ENCODE data around the gene TMPRSS9.
"Not testable (repeated sequence)": the region's sequence is repeated elsewhere in the genome, so short reads cannot be mapped to it uniquely, and the experiment has no call there.

The TMPRSS9 gene

GRCh38 chr19:2464389-2464788 is 104.3 kb downstream of the TMPRSS9 start:
- no peak overlapping the region for H2AK5ac ChIP-seq (ENCODE audit: low read length)
- H4K8ac ChIP-seq (ENCODE audit: low read depth, low read length) = no peak overlapping the region
- H4K91ac ChIP-seq (ENCODE audit: low read depth, low read length) = no peak overlapping the region
- WGBS (ENCODE audit: extremely low coverage, insufficient coverage, insufficient read length) = no CpG with 5 or more reads among the region's 5 CpGs
- H3K27ac ChIP-seq (ENCODE audit: low read depth, low read length) = no peak overlapping the region
- no peak overlapping the region for H3K4me2 ChIP-seq (ENCODE audit: low read length)
- H3K18ac ChIP-seq (ENCODE audit: low read length) = no peak overlapping the region
- no peaks in the 10 kb centered on the region for H3K9me3 ChIP-seq (ENCODE audit: insufficient read depth, low read depth, low read length)
- no peak overlapping the region for H2AFZ ChIP-seq (ENCODE audit: insufficient read depth, low read length, poor library complexity)
- H2BK120ac ChIP-seq (ENCODE audit: insufficient read depth, low read length, poor library complexity) = no peak overlapping the region
- peaks cover 23% of the 10 kb centered on the region for H3K79me1 ChIP-seq (ENCODE audit: low read length)
- H3K4me1 ChIP-seq (ENCODE audit: control insufficient read depth in 1 of 2, insufficient read depth in 2 of 2, low read length in 2 of 2) = peaks cover 7% of the 10 kb centered on the region in 2 experiments
- H4K12ac ChIP-seq (ENCODE audit: low read depth, low read length) = no peak overlapping the region
- H3K36me3 ChIP-seq (ENCODE audit: control insufficient read depth in 1 of 2, insufficient read depth in 2 of 2, low read length in 2 of 2) = no peaks in the 10 kb centered on the region
- H2BK12ac ChIP-seq (ENCODE audit: low read length) = peak overlapping the region; percentile 19
- DNase-seq = peak in 1 of 2 donors; percentile 41
- no peaks in the 10 kb centered on the region for H3K27me3 ChIP-seq (ENCODE audit: insufficient read depth, low read length)
- peaks cover 6% of the 10 kb centered on the region for H3K79me2 ChIP-seq (ENCODE audit: control insufficient read depth, insufficient read depth, low read length, poor library complexity)
- H3K14ac ChIP-seq (ENCODE audit: low read length) = no peak overlapping the region
- H3K9ac ChIP-seq (ENCODE audit: low read length) = no peak overlapping the region
- H3K23ac ChIP-seq (ENCODE audit: low read length) = no peak overlapping the region
- H2BK5ac ChIP-seq (ENCODE audit: low read depth, low read length, poor library complexity) = no peak overlapping the region
- H3K4ac ChIP-seq (ENCODE audit: low read depth, low read length) = no peak overlapping the region
- no peak overlapping the region for H3K4me3 ChIP-seq (ENCODE audit: low read depth, low read length)

DNA sequence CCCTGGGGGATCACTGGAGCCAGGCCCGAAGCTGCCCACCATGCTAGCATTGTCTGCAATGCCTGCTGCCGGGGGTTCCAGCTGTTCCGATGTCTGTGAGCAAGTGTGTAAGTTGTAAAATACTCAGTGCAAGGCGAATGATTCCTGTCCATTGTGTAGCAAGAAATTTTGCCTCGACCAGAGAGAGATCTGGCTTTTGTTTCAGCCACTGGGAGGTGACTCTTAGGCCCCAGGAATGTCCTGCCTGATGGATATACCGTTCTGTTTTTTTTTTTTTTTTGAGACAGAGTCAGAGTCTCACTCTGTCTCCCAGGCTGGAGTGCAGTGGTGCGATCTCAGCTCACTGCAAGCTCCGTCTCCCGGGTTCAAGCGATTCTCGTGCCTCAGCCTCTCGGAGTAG is 108.5 kb downstream of the TMPRSS9 start:
- H3K27ac ChIP-seq (ENCODE audit: low read depth, low read length) = peak overlapping the region; percentile 94
- H3K18ac ChIP-seq (ENCODE audit: low read length) = no peak overlapping the region
- H3K79me2 ChIP-seq (ENCODE audit: control insufficient read depth, insufficient read depth, low read length, poor library complexity) = no peaks in the 10 kb centered on the region
- no peaks in the 10 kb centered on the region for H3K36me3 ChIP-seq (ENCODE audit: control insufficient read depth in 1 of 2, insufficient read depth in 2 of 2, low read length in 2 of 2)
- no peaks in the 10 kb centered on the region for H3K27me3 ChIP-seq (ENCODE audit: insufficient read depth, low read length)
- H4K8ac ChIP-seq (ENCODE audit: low read depth, low read length) = no peak overlapping the region
- no peak overlapping the region for H2AFZ ChIP-seq (ENCODE audit: insufficient read depth, low read length, poor library complexity)
- DNase-seq = no peak
- peak overlapping the region; percentile 10 for H3K14ac ChIP-seq (ENCODE audit: low read length)
- H2BK12ac ChIP-seq (ENCODE audit: low read length) = peak overlapping the region; percentile 89
- H2AK5ac ChIP-seq (ENCODE audit: low read length) = no peak overlapping the region
- H3K4me1 ChIP-seq (ENCODE audit: control insufficient read depth in 1 of 2, insufficient read depth in 2 of 2, low read length in 2 of 2) = peaks cover 7 to 10% of the 10 kb centered on the region in 2 experiments
- H2BK120ac ChIP-seq (ENCODE audit: insufficient read depth, low read length, poor library complexity) = peak overlapping the region; percentile 90
- no peak overlapping the region for H4K12ac ChIP-seq (ENCODE audit: low read depth, low read length)
- H3K9me3 ChIP-seq (ENCODE audit: insufficient read depth, low read depth, low read length) = no peaks in the 10 kb centered on the region
- H3K9ac ChIP-seq (ENCODE audit: low read length) = no peak overlapping the region
- peak overlapping the region; percentile 89 for H2BK5ac ChIP-seq (ENCODE audit: low read depth, low read length, poor library complexity)
- no CpG with 5 or more reads among the region's 12 CpGs for WGBS (ENCODE audit: extremely low coverage, insufficient coverage, insufficient read length)
- peak overlapping the region; percentile 86 for H4K91ac ChIP-seq (ENCODE audit: low read depth, low read length)
- H3K23ac ChIP-seq (ENCODE audit: low read length) = no peak overlapping the region
- no peak overlapping the region for H3K4me2 ChIP-seq (ENCODE audit: low read length)
- H3K4ac ChIP-seq (ENCODE audit: low read depth, low read length) = no peak overlapping the region
- peaks cover 20% of the 10 kb centered on the region for H3K79me1 ChIP-seq (ENCODE audit: low read length)
- H3K4me3 ChIP-seq (ENCODE audit: low read depth, low read length) = no peak overlapping the region

- peak overlapping the region; percentile 27 for H2BK120ac ChIP-seq (ENCODE audit: insufficient read depth, low read length, poor library complexity)
- no peaks in the 10 kb centered on the region for H3K36me3 ChIP-seq (ENCODE audit: control insufficient read depth in 1 of 2, insufficient read depth in 2 of 2, low read length in 2 of 2)
- no peaks in the 10 kb centered on the region for H3K9me3 ChIP-seq (ENCODE audit: insufficient read depth, low read depth, low read length)
- H3K27ac ChIP-seq (ENCODE audit: low read depth, low read length) = peak overlapping the region; percentile 94
- H3K79me1 ChIP-seq (ENCODE audit: low read length) = peaks cover 20% of the 10 kb centered on the region
- H3K18ac ChIP-seq (ENCODE audit: low read length) = peak overlapping the region; percentile 25
- H3K9ac ChIP-seq (ENCODE audit: low read length) = no peak overlapping the region
- H3K4me1 ChIP-seq (ENCODE audit: control insufficient read depth in 1 of 2, insufficient read depth in 2 of 2, low read length in 2 of 2) = peaks cover 7 to 10% of the 10 kb centered on the region in 2 experiments
- peak overlapping the region; percentile 25 for H3K4ac ChIP-seq (ENCODE audit: low read depth, low read length)
- H2AK5ac ChIP-seq (ENCODE audit: low read length) = peak overlapping the region; percentile 16
- no CpG with 5 or more reads among the region's 23 CpGs for WGBS (ENCODE audit: extremely low coverage, insufficient coverage, insufficient read length)
- peak overlapping the region; percentile 89 for H2BK5ac ChIP-seq (ENCODE audit: low read depth, low read length, poor library complexity)
- H3K4me3 ChIP-seq (ENCODE audit: low read depth, low read length) = no peak overlapping the region
- no peaks in the 10 kb centered on the region for H3K27me3 ChIP-seq (ENCODE audit: insufficient read depth, low read length)
- peak overlapping the region; percentile 32 for H3K4me2 ChIP-seq (ENCODE audit: low read length)
- no peak overlapping the region for H2AFZ ChIP-seq (ENCODE audit: insufficient read depth, low read length, poor library complexity)
- peak overlapping the region; percentile 86 for H4K91ac ChIP-seq (ENCODE audit: low read depth, low read length)
- H2BK12ac ChIP-seq (ENCODE audit: low read length) = peak overlapping the region; percentile 89
- H4K8ac ChIP-seq (ENCODE audit: low read depth, low read length) = peak overlapping the region; percentile 56
- DNase-seq = peak; percentile 76 to 84
- no peak overlapping the region for H3K23ac ChIP-seq (ENCODE audit: low read length)
- no peak overlapping the region for H4K12ac ChIP-seq (ENCODE audit: low read depth, low read length)
- H3K14ac ChIP-seq (ENCODE audit: low read length) = peak overlapping the region; percentile 40
- no peaks in the 10 kb centered on the region for H3K79me2 ChIP-seq (ENCODE audit: control insufficient read depth, insufficient read depth, low read length, poor library complexity)
Measured at GRCh38 chr19:2469102-2469914, 109.2 kb downstream of the TMPRSS9 start.

- not testable (repeated sequence) for H3K23ac ChIP-seq (ENCODE audit: low read length); DNase-seq; H3K9ac ChIP-seq (ENCODE audit: low read length); H4K12ac ChIP-seq (ENCODE audit: low read depth, low read length); H2AFZ ChIP-seq (ENCODE audit: insufficient read depth, low read length, poor library complexity); H3K79me2 ChIP-seq (ENCODE audit: control insufficient read depth, insufficient read depth, low read length, poor library complexity); H4K8ac ChIP-seq (ENCODE audit: low read depth, low read length); H3K4me3 ChIP-seq (ENCODE audit: low read depth, low read length); H3K27me3 ChIP-seq (ENCODE audit: insufficient read depth, low read length); H3K36me3 ChIP-seq (ENCODE audit: control insufficient read depth in 1 of 2, insufficient read depth in 2 of 2, low read length in 2 of 2); H3K9me3 ChIP-seq (ENCODE audit: insufficient read depth, low read depth, low read length); H3K4me2 ChIP-seq (ENCODE audit: low read length)
- Histone ChIP-seq H3K4me1 (ENCODE audit: control insufficient read depth in 1 of 2, insufficient read depth in 2 of 2, low read length in 2 of 2) (peaks cover 9 to 12% of the 10 kb centered on the region in 2 experiments), H3K79me1 (ENCODE audit: low read length) (peaks cover 22% of the 10 kb centered on the region), H2AK5ac (ENCODE audit: low read length) (peak overlapping the region; percentile 16), H2BK120ac (ENCODE audit: insufficient read depth, low read length, poor library complexity) (peak overlapping the region; percentile 23), H3K27ac (ENCODE audit: low read depth, low read length) (peak overlapping the region; percentile 94), H4K91ac (ENCODE audit: low read depth, low read length) (peak overlapping the region; percentile 86), H3K4ac (ENCODE audit: low read depth, low read length) (peak overlapping the region; percentile 17), H3K18ac (ENCODE audit: low read length) (peak overlapping the region; percentile 25), H2BK12ac (ENCODE audit: low read length) (peak overlapping the region; percentile 67), H2BK5ac (ENCODE audit: low read depth, low read length, poor library complexity) (peak overlapping the region; percentile 42), H3K14ac (ENCODE audit: low read length) (peak overlapping the region; percentile 40)
- WGBS (ENCODE audit: extremely low coverage, insufficient coverage, insufficient read length) = no CpG with 5 or more reads among the region's 8 CpGs
Measured at GRCh38 chr19:2469915-2470200, 109.8 kb downstream of the TMPRSS9 start.
